HG02642 (cell line): ENCODE results near the gene GID4.

Experiments used
- ATAC-seq: cut with Tn5 transposase; IDR thresholded peaks from one replicate; pipeline ENCODE4 v1.9.1; 2021; ENCODE audit warnings: mild to moderate bottlenecking; ENCODE audit not compliant: unreplicated experiment, poor library complexity

GID4 gene

GRCh38 chr17:18015593-18015992, 23.6 kb upstream of the GID4 start:
- ATAC-seq = no peak

GRCh38 chr17:18016426-18016825, 22.8 kb upstream of the GID4 start:
- no peak for ATAC-seq

DNA sequence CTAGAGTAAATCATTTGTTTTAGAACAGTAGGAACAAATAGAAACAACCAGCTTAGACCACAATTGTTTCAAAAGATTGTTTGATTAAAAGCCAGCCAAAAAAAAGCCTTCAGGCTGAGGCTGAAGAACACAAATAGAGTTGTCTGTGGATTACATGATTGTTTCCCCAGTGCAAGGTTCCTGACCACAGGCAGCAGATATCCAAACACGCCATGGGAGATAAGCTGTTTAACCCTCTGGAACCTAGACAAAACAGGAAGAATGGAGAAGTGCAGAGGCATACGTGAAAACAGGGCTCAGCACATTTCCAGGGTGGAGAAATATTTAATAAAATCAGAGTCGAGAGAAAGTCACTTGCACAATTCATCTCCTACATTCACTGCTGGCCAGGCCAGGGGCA, 21.2 kb upstream of the GID4 start:
- no peak for ATAC-seq

- ATAC-seq = no peak
These were observed 20.7 kb upstream of the GID4 start for GRCh38 chr17:18018411-18018921.

DNA sequence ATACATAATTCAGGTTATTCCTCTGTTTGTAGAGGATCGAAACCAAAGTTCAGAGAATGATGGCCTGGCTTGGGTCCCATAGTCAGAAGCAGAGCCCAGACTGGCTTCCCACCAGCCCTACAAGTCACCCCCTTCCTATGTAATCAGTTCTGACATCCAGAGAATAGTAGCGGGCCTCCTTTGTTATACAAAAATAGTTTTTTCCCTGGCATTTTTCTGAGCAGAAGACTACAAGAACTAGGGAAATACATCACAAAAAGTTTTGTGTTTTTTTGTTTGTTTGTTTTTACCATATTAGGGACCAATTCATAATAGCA, 19.4 kb upstream of the GID4 start:
- no peak for ATAC-seq

- ATAC-seq = no peak
These were observed 18.2 kb upstream of the GID4 start for GRCh38 chr17:18020971-18021370.

DNA sequence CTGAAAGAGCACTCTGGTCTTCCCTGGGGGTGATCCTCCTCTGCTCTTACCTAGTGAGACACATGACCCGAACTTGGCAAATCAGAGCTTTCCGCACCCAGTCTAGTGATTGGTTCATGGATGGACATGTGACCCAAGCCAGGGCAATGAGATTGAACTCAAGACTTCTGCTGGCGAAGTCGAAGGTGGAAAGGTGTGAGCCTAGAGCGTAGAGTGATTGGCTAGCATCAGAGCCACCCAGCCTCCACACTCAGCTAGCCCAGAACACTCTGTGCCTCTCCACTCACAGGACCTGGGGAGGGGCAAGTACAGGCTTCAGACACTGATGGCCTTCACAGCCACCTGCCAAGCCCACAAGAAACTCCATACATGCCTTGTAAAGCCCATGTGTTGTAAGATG, 17.8 kb upstream of the GID4 start:
- ATAC-seq = no peak

GRCh38 chr17:18025241-18025944, 13.8 kb upstream of the GID4 start:
- no peak for ATAC-seq

- ATAC-seq = no peak
These were observed 13.0 kb upstream of the GID4 start for GRCh38 chr17:18025945-18026776.

GRCh38 chr17:18027280-18027679, 11.9 kb upstream of the GID4 start:
- ATAC-seq = no peak

DNA sequence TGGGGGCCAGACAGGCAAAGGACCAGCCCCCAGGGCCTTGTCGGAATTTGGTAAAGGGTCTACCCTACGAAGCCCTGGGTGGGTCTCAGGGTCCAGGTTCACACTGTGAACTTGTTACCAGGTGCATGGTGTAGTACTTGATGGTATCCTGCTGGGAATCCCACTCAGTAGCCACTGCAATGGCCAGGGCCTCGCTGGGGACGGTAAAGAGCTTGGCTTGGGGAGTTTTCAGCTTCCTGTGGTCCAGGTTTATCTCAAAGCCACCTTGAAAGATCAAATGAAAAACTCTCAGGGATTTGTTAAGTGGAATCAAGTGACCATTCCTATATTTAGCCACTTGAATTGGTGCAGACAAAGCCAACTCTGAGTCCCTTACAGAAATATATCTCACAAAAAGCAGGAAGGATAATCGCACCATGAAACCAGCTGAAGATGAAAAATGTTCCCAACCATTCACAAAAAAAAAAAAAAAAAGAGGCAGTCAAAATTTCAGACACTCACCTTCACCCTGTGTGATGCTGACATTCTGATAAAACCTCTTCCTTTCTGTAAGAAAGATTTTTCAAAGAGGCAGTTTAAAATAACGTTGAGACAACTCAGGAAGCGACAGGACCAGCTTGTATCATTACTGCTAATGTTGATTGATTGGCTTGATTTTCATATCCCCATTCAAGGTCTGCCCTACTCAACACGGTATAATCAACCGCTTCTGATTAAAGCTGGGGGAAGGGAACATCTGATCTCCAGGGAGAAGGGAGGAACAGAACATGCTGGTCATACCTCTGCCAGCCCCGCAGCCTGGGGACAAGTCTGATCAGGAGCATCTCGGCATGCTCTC, 10.9 kb upstream of the GID4 start:
- ATAC-seq = no peak

DNA sequence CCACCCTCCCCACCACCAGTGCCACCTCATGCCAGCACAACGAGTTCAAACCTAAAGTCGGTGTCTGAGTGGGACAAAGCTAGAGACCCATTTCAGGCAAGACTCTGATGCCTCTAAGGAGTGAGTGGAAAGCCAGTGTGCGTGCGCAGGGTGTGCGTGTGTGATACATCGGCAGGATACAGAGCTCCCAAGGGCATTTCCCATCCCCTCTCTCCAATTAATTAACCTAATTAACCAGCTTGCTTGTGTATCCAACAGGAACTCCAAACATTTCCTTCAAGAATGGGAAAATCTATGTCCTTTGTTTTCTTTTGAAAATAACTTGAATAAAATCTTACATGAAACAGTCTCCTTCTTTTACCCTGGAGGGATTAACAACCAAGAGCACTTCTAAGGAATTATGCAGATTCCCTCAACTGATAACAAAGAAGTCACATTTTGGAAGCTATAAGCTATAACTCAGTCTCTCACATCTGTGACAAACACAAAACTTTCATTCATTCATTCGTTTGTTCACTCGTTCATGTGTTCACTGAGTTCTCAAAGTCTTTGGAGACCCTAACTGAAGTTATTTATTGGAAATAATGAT, 10.2 kb upstream of the GID4 start:
- ATAC-seq = no peak

- no peak for ATAC-seq
These were observed 7.3 kb upstream of the GID4 start for GRCh38 chr17:18031955-18032354.

DNA sequence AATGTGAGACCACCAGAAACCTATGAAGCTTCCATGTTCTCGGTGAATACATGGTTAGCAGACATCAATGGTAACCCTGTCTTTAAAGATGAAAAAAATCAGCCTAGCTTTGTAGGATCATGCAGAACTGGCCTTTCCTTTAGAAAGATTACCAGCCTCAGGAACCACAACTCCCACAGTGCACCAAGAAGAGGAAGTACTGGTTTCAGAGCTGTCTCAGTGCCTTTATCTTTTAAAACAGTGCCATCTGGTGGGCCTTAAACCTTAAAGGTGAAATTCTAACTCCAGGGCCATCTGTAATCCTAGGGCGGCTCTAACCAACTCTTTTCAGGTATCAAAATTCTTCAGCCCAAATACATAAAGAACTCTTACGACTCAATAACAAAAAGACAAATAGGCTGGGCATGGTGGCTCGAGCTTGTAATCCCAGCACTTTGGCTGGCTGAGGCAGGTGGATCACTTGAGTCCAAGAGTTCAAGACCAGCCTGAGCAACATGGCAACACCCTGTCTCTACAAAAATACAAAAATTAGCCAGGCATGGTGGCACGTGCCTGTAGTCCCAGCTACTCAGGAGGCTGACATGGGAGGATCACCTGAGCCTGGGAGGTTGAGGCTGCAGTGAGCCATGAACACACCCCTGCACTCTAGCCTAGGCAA, 5.6 kb upstream of the GID4 start:
- peak; percentile 69 for ATAC-seq

DNA sequence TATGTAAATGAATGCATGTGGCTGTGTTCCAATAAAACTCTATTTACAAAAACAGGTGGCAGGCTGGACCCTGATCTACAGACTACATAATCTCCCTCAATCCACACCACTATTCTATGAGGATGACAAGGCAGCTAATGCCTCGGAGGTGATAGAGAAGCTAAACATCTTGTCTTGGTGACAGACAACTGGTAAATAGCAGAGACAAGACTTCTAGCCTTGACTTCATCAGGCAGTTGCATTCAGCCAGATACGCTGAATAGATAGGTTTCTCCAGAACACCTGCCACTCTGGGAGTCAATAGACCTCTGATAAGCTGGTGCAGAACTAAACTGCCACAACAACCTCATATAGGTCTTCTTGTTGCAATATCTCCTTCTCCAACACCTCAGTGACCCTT, 3.5 kb upstream of the GID4 start:
- ATAC-seq = no peak

- ATAC-seq = no peak
These were observed 1.7 kb upstream of the GID4 start for GRCh38 chr17:18037486-18037885.

DNA sequence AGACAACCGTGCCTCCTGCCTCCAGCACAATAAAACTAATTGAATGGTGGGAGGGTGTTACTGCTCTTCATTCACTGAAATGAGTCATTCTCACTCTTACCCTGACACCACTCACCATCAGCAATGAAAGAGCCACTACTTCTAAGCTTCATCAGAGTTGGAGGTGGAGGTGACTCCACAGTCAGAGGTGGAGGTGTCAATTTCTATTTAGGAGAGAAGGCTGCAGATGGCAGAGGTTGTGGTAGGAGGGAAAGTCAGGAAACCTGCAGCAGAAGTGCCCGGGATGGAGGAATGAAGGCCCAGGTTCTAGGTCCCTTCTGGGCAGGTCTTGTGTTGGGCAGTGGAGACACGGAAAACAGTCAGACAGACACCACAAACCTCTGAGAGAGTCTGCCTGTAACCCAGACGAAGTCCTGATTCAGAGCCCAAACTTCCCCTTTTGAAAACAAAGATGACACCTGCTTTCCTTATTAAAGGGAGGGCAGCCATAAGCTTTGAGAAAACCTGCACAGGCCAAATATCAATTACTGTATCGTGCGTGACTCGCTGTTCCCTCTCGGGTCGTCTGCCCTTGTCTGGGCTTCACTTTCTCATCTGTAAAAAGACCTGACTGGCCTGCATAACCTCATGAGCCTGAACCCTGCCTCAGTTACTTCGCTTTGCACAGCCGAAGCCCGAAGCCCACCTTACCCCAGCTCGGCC, 908 bp upstream of the GID4 start:
- ATAC-seq = no peak

DNA sequence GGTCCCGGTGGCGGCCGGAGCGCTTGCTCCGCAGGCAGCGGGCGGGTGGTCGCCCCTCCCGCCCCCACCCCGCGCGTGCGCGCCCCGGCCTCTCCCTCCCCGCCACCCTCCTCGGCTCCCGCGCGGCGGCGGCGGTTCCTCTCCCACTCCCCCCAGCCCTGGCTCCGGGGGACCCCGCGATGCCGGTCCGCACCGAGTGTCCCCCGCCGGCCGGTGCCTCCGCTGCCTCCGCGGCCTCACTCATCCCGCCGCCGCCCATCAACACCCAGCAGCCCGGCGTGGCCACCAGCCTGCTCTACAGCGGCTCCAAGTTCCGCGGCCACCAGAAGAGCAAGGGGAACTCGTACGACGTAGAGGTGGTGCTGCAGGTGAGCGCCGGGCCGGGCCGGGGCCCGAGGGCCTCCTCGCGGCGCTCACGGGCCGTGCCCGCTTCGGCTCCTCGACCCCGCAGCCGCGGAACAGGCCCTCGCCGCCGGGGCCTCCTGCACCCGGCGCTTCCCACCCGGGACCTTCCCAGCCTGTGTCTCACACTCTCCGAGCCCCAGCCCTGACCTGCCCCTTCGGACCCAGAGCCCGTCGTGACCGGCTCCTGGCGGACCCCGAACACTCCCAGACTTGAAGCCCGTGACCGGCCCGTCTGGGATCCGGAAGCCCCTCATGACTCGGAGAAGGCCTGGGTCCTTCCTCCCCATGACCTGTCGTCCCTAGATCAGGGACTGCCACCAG, 490 bp downstream of the GID4 start:
- peak; percentile 36 for ATAC-seq
